ENCODE data around the gene NCR1.
"Not testable (repeated sequence)": the region's sequence is repeated elsewhere in the genome, so short reads cannot be mapped to it uniquely, and the experiment has no call there.

Gene NCR1

DNA sequence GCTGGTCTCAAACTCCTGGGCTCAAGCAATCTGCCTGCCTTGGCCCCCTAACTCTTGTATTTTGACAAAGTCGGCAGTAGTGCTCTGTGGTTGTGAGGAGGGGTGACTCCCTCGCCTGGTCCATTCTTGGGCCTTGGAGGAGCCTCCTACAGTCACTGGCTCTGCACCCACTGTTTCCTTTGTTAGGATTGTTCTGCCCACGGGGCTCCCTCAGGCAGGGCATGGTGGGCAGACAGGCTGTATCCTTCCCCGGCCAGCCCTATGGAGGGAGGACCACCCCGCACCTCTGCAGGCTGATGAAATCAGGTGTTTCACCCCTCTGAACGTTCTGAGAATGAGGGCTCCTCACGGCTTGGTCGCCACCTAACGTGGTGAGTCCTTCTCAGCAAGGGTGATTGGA lies 22.7 kb upstream of the NCR1 start:
- H3K27me3 ChIP-seq (ENCODE audit: control insufficient read depth in 5 of 5, insufficient read depth in 4 of 5, low read length in 5 of 5), result peaks cover 7 to 12% (median 9%) of the 10 kb centered on the region in 5 donors
- no peak overlapping the region for H3K9ac ChIP-seq (ENCODE audit: low read length in 5 of 5)
- no peak overlapping the region for H3K4me3 ChIP-seq (ENCODE audit: low read depth in 1 of 5, low read length in 5 of 5)
- no peaks in the 10 kb centered on the region for H3K36me3 ChIP-seq (ENCODE audit: control insufficient read depth in 5 of 5, insufficient read depth in 5 of 5, low read length in 5 of 5)
- H3K4me1 ChIP-seq (ENCODE audit: control insufficient read depth in 5 of 5, insufficient read depth in 5 of 5, low read length in 5 of 5), result no peaks in the 10 kb centered on the region
- H3K27ac ChIP-seq (ENCODE audit: low read depth, low read length), result no peak overlapping the region
- H3K9me3 ChIP-seq (ENCODE audit: control insufficient read depth in 5 of 5, low read length in 5 of 5), result no peaks in the 10 kb centered on the region

DNA sequence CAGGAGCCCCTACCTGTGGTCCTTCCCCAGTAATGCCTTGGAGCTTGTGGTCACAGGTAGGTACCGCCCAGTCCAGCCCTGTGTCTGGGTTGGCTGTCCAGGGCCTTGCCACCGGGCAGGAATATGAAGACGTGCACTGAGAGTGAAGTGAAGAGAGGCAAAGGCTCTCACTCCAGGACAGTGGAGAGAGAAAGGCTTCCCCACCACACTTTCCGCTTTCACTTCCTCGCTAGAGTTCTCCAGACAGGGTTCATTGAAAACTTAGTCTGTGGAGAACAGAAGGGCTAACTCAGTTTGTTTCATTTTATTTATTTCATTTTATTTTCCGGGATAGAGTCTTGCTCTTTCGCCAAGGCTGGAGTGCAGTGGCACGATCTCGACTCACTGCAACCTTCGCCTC lies 17.7 kb upstream of the NCR1 start:
- no peaks in the 10 kb centered on the region for H3K36me3 ChIP-seq (ENCODE audit: control insufficient read depth in 5 of 5, insufficient read depth in 5 of 5, low read length in 5 of 5)
- H3K27ac ChIP-seq (ENCODE audit: low read depth, low read length), result no peak overlapping the region
- H3K9ac ChIP-seq (ENCODE audit: low read length in 5 of 5), result no peak overlapping the region
- H3K4me1 ChIP-seq (ENCODE audit: control insufficient read depth in 5 of 5, insufficient read depth in 5 of 5, low read length in 5 of 5), result no peaks in the 10 kb centered on the region
- peaks cover 0 to 6% (median 3%) of the 10 kb centered on the region in 5 donors for H3K27me3 ChIP-seq (ENCODE audit: control insufficient read depth in 5 of 5, insufficient read depth in 4 of 5, low read length in 5 of 5)
- no peaks in the 10 kb centered on the region for H3K9me3 ChIP-seq (ENCODE audit: control insufficient read depth in 5 of 5, low read length in 5 of 5)
- no peak overlapping the region for H3K4me3 ChIP-seq (ENCODE audit: low read depth in 1 of 5, low read length in 5 of 5)

DNA sequence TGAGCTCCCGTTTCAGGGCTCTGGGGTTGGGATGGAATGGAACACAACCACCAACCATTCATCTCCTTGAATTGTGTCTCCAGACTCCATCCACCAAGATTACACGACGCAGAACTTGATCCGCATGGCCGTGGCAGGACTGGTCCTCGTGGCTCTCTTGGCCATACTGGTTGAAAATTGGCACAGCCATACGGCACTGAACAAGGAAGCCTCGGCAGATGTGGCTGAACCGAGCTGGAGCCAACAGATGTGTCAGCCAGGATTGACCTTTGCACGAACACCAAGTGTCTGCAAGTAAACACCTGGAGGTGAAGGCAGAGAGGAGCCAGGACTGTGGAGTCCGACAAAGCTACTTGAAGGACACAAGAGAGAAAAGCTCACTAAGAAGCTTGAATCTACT lies 16.4 kb upstream of the NCR1 start:
- H3K36me3 ChIP-seq (ENCODE audit: control insufficient read depth in 5 of 5, insufficient read depth in 5 of 5, low read length in 5 of 5), result no peaks in the 10 kb centered on the region
- H3K27me3 ChIP-seq (ENCODE audit: control insufficient read depth in 5 of 5, insufficient read depth in 4 of 5, low read length in 5 of 5), result peaks cover 0 to 3% (median 0%) of the 10 kb centered on the region in 5 donors
- H3K9ac ChIP-seq (ENCODE audit: low read length in 5 of 5), result no peak overlapping the region
- no peak overlapping the region for H3K27ac ChIP-seq (ENCODE audit: low read depth, low read length)
- no peak overlapping the region for H3K4me3 ChIP-seq (ENCODE audit: low read depth in 1 of 5, low read length in 5 of 5)
- no peaks in the 10 kb centered on the region for H3K4me1 ChIP-seq (ENCODE audit: control insufficient read depth in 5 of 5, insufficient read depth in 5 of 5, low read length in 5 of 5)
- no peaks in the 10 kb centered on the region for H3K9me3 ChIP-seq (ENCODE audit: control insufficient read depth in 5 of 5, low read length in 5 of 5)

GRCh38 chr19:54893406-54893805 lies 12.5 kb upstream of the NCR1 start:
- H3K4me3 ChIP-seq (ENCODE audit: low read depth in 1 of 5, low read length in 5 of 5), result no peak overlapping the region
- H3K36me3 ChIP-seq (ENCODE audit: control insufficient read depth in 5 of 5, insufficient read depth in 5 of 5, low read length in 5 of 5), result no peaks in the 10 kb centered on the region
- H3K9me3 ChIP-seq (ENCODE audit: control insufficient read depth in 5 of 5, low read length in 5 of 5), result no peaks in the 10 kb centered on the region
- no peak overlapping the region for H3K9ac ChIP-seq (ENCODE audit: low read length in 5 of 5)
- H3K4me1 ChIP-seq (ENCODE audit: control insufficient read depth in 5 of 5, insufficient read depth in 5 of 5, low read length in 5 of 5), result no peaks in the 10 kb centered on the region
- H3K27ac ChIP-seq (ENCODE audit: low read depth, low read length), result no peak overlapping the region
- H3K27me3 ChIP-seq (ENCODE audit: control insufficient read depth in 5 of 5, insufficient read depth in 4 of 5, low read length in 5 of 5), result no peaks in the 10 kb centered on the region

DNA sequence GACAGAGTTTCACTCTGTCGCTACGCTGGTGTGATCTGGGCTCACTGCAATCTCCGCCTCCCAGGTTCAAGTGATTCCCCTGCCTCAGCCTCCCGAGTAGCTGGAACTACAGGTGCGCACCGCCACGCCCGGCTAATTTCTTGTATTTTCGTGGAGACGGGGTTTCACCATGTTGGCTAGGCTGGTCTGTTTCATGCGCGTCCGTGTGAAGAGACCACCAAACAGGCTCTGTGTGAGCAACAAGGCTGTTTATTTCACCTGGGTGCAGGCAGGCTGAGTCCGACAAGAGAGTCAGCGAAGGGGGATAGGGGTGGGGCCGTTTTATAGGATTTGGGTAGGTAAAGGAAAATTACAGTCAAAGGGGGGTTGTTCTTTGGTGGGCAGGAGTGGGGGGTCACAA lies 11.8 kb upstream of the NCR1 start:
- not testable (repeated sequence) for H3K36me3 ChIP-seq (ENCODE audit: control insufficient read depth in 5 of 5, insufficient read depth in 5 of 5, low read length in 5 of 5)

GRCh38 chr19:54896036-54896435 lies 9.9 kb upstream of the NCR1 start:
- no peaks in the 10 kb centered on the region for H3K9me3 ChIP-seq (ENCODE audit: control insufficient read depth in 5 of 5, low read length in 5 of 5)
- H3K4me1 ChIP-seq (ENCODE audit: control insufficient read depth in 5 of 5, insufficient read depth in 5 of 5, low read length in 5 of 5), result no peaks in the 10 kb centered on the region
- H3K9ac ChIP-seq (ENCODE audit: low read length in 5 of 5), result no peak overlapping the region
- H3K27me3 ChIP-seq (ENCODE audit: control insufficient read depth in 5 of 5, insufficient read depth in 4 of 5, low read length in 5 of 5), result no peaks in the 10 kb centered on the region
- H3K4me3 ChIP-seq (ENCODE audit: low read depth in 1 of 5, low read length in 5 of 5), result no peak overlapping the region
- H3K27ac ChIP-seq (ENCODE audit: low read depth, low read length), result no peak overlapping the region
- H3K36me3 ChIP-seq (ENCODE audit: control insufficient read depth in 5 of 5, insufficient read depth in 5 of 5, low read length in 5 of 5), result no peaks in the 10 kb centered on the region

More for the DNA sequence above, 11.8 kb upstream of the NCR1 start:
- not testable (repeated sequence) for H3K4me3 ChIP-seq (ENCODE audit: low read depth in 1 of 5, low read length in 5 of 5); H3K27ac ChIP-seq (ENCODE audit: low read depth, low read length); H3K9ac ChIP-seq (ENCODE audit: low read length in 5 of 5); H3K4me1 ChIP-seq (ENCODE audit: control insufficient read depth in 5 of 5, insufficient read depth in 5 of 5, low read length in 5 of 5); H3K9me3 ChIP-seq (ENCODE audit: control insufficient read depth in 5 of 5, low read length in 5 of 5); H3K27me3 ChIP-seq (ENCODE audit: control insufficient read depth in 5 of 5, insufficient read depth in 4 of 5, low read length in 5 of 5)

- H3K27ac ChIP-seq (ENCODE audit: low read depth, low read length); H3K27me3 ChIP-seq (ENCODE audit: control insufficient read depth in 5 of 5, insufficient read depth in 4 of 5, low read length in 5 of 5); H3K4me3 ChIP-seq (ENCODE audit: low read depth in 1 of 5, low read length in 5 of 5); H3K9ac ChIP-seq (ENCODE audit: low read length in 5 of 5); H3K4me1 ChIP-seq (ENCODE audit: control insufficient read depth in 5 of 5, insufficient read depth in 5 of 5, low read length in 5 of 5); H3K36me3 ChIP-seq (ENCODE audit: control insufficient read depth in 5 of 5, insufficient read depth in 5 of 5, low read length in 5 of 5); H3K9me3 ChIP-seq (ENCODE audit: control insufficient read depth in 5 of 5, low read length in 5 of 5): not testable (repeated sequence)
Measured at GRCh38 chr19:54898685-54899084, 7.3 kb upstream of the NCR1 start.

DNA sequence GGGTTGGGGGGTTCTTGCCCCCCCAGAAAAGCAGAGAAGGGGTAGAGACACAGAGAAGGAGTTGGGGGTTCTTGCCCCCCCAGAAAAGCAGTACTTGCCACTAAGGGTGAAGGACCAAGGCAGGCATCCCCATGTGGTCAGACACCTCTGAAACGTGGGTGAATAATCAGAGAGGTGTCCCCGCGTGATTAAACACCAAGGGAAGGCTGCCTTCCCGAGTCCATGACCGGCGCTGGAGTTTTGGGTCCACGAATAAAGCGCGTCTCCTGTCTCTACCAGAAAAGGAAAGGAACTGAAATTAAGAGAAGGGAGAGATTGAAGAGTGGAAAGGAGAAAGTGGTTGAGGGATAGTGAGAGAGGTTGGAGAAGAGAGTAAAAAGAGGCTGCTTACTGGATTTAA lies 6.3 kb upstream of the NCR1 start:
- H3K4me3 ChIP-seq (ENCODE audit: low read depth in 1 of 5, low read length in 5 of 5); H3K27me3 ChIP-seq (ENCODE audit: control insufficient read depth in 5 of 5, insufficient read depth in 4 of 5, low read length in 5 of 5); H3K36me3 ChIP-seq (ENCODE audit: control insufficient read depth in 5 of 5, insufficient read depth in 5 of 5, low read length in 5 of 5); H3K4me1 ChIP-seq (ENCODE audit: control insufficient read depth in 5 of 5, insufficient read depth in 5 of 5, low read length in 5 of 5); H3K9ac ChIP-seq (ENCODE audit: low read length in 5 of 5); H3K9me3 ChIP-seq (ENCODE audit: control insufficient read depth in 5 of 5, low read length in 5 of 5); H3K27ac ChIP-seq (ENCODE audit: low read depth, low read length): not testable (repeated sequence)

GRCh38 chr19:54901153-54901552 lies 4.8 kb upstream of the NCR1 start:
- H3K36me3 ChIP-seq (ENCODE audit: control insufficient read depth in 5 of 5, insufficient read depth in 5 of 5, low read length in 5 of 5); H3K27ac ChIP-seq (ENCODE audit: low read depth, low read length); H3K9me3 ChIP-seq (ENCODE audit: control insufficient read depth in 5 of 5, low read length in 5 of 5); H3K4me3 ChIP-seq (ENCODE audit: low read depth in 1 of 5, low read length in 5 of 5); H3K9ac ChIP-seq (ENCODE audit: low read length in 5 of 5); H3K27me3 ChIP-seq (ENCODE audit: control insufficient read depth in 5 of 5, insufficient read depth in 4 of 5, low read length in 5 of 5); H3K4me1 ChIP-seq (ENCODE audit: control insufficient read depth in 5 of 5, insufficient read depth in 5 of 5, low read length in 5 of 5): not testable (repeated sequence)

GRCh38 chr19:54902061-54902460 lies 3.9 kb upstream of the NCR1 start:
- Histone ChIP-seq H3K4me3 (ENCODE audit: low read depth in 1 of 5, low read length in 5 of 5) (no peak overlapping the region), H3K4me1 (ENCODE audit: control insufficient read depth in 5 of 5, insufficient read depth in 5 of 5, low read length in 5 of 5) (no peaks in the 10 kb centered on the region), H3K36me3 (ENCODE audit: control insufficient read depth in 5 of 5, insufficient read depth in 5 of 5, low read length in 5 of 5) (no peaks in the 10 kb centered on the region), H3K27me3 (ENCODE audit: control insufficient read depth in 5 of 5, insufficient read depth in 4 of 5, low read length in 5 of 5) (peaks cover 4 to 12% (median 8%) of the 10 kb centered on the region in 5 donors), H3K9me3 (ENCODE audit: control insufficient read depth in 5 of 5, low read length in 5 of 5) (no peaks in the 10 kb centered on the region), H3K27ac (ENCODE audit: low read depth, low read length) (no peak overlapping the region), H3K9ac (ENCODE audit: low read length in 5 of 5) (no peak overlapping the region)

- no peaks in the 10 kb centered on the region for H3K9me3 ChIP-seq (ENCODE audit: control insufficient read depth in 5 of 5, low read length in 5 of 5)
- H3K27ac ChIP-seq (ENCODE audit: low read depth, low read length), result no peak overlapping the region
- H3K9ac ChIP-seq (ENCODE audit: low read length in 5 of 5), result no peak overlapping the region
- no peaks in the 10 kb centered on the region for H3K4me1 ChIP-seq (ENCODE audit: control insufficient read depth in 5 of 5, insufficient read depth in 5 of 5, low read length in 5 of 5)
- no peaks in the 10 kb centered on the region for H3K36me3 ChIP-seq (ENCODE audit: control insufficient read depth in 5 of 5, insufficient read depth in 5 of 5, low read length in 5 of 5)
- peaks cover 4 to 12% (median 8%) of the 10 kb centered on the region in 5 donors for H3K27me3 ChIP-seq (ENCODE audit: control insufficient read depth in 5 of 5, insufficient read depth in 4 of 5, low read length in 5 of 5)
- H3K4me3 ChIP-seq (ENCODE audit: low read depth in 1 of 5, low read length in 5 of 5), result no peak overlapping the region
Measured at GRCh38 chr19:54903303-54903702, 2.6 kb upstream of the NCR1 start.
